ENCODE results near the gene MAN2A2. TPM values are rescaled to one million over a fixed set of nuclear protein-coding genes. Genes with fewer than 3 reads are reported as not detected.
A peak's percentile ranks its signal among the peaks of the same experiment; 100 is the strongest.

The MAN2A2 gene
- total and polyA plus RNA-seq, 9 of the 15 experiments (the other 6 are each of a cell fraction or from before 2014, with no cell fraction given) = 7.3 to 151 (median 43.4) TPM

GRCh38 chr15:90864507-90864906, 38.6 kb upstream of the MAN2A2 start (continued):
- peak; percentile 63; the same call in 1 of the 2 replicates for TF ChIP-seq JUND (IDR thresholded peaks at IDR 0.05; ENCODE audit: borderline replicate concordance, low read depth, low read length)
- no peak; the same call in 2 of the 3 replicates for TF ChIP-seq JUND (tag; IDR thresholded peaks at IDR 0.05; ENCODE audit: borderline replicate concordance, low read depth, low read length)
- no peak for TF ChIP-seq ZNF431 (CRISPR knock-in tag; IDR thresholded peaks at IDR 0.05)

- Histone ChIP-seq H3K79me2 (ENCODE audit: control insufficient read depth, insufficient read depth, low read length) (peaks cover 10% of the 10 kb centered on the region), H3K9me1 (ENCODE audit: control insufficient read depth, insufficient read depth, low read length) (no peaks in the 10 kb centered on the region), H3K9me3 (replicated peaks; ENCODE audit: control insufficient read depth, insufficient read depth, low read depth, low read length) (no peaks in the 10 kb centered on the region), H3K36me3 (ENCODE audit: control insufficient read depth, insufficient read depth, low read length) (no peaks in the 10 kb centered on the region), H3K4me1 (replicated peaks in 1 of 2; ENCODE audit: control insufficient read depth in 2 of 2, insufficient read depth in 2 of 2, low read length in 2 of 2) (peaks cover 52 to 56% of the 10 kb centered on the region in 2 experiments), H4K20me1 (replicated peaks; ENCODE audit: control insufficient read depth, insufficient read depth, low read length) (no peaks in the 10 kb centered on the region), H3K4me3 (no peak overlapping the region), H3K27me3 (ENCODE audit: control insufficient read depth in 2 of 2, insufficient read depth in 2 of 2, low read length in 2 of 2) (no peaks in the 10 kb centered on the region; a peak in 1 of 5 replicates), H3K9ac (ENCODE audit: insufficient read depth in 1 of 2, low read depth in 2 of 2, low read length in 2 of 2) (no peak overlapping the region), H2AFZ (ENCODE audit: low read depth, low read length) (peak overlapping the region; percentile 72; the same call in 1 of the 2 replicates), H3K4me2 (ENCODE audit: insufficient read depth, low read length) (no peak overlapping the region), H3K27ac (ENCODE audit: extremely low read depth, low read depth, low read length) (no peak overlapping the region)
- ATAC-seq (no peak), FAIRE-seq (no peak), DNase-seq (ENCODE audit: extremely low read depth in 1 of 4, low spot score in 3 of 4) (no peak)
- 59% methylated on average over 4 of the region's 4 CpGs for WGBS (ENCODE audit: insufficient coverage, low coverage, missing lambda C conversion rate)
- no TSS peak for BruUV-seq (replicated peaks)
- ChIA-PET POLR2A (interaction anchor here (1.1 kb wide), 1 partner anchor 11 kb away, joined by 4 read pairs; no protein-coding TSS in a partner anchor), CTCF (ENCODE audit: low intra/inter-chr PET ratio) (no interaction called here)
- in situ Hi-C loops (cut with MboI) (no loop called here), intact Hi-C loops (cut with micrococcal nuclease) (no loop called here)
- TF ChIP-seq BCOR (IDR thresholded peaks at IDR 0.05) (peak; percentile 30; the same call in 1 of the 2 replicates), ZNF398 (CRISPR knock-in tag; IDR thresholded peaks at IDR 0.05) (no peak), ZFP36 (IDR thresholded peaks at IDR 0.05; ENCODE audit: low read depth, low read length, partially characterized antibody) (peak; percentile 92)
Measured at GRCh38 chr15:90865702-90866101, 37.4 kb upstream of the MAN2A2 start.
